HFF-Myc (cell line): ENCODE data around the gene BPIFB4.
"Not testable (repeated sequence)": the region's sequence is repeated elsewhere in the genome, so short reads cannot be mapped to it uniquely, and the experiment has no call there.

Experiments used
- DNase-seq: peaks from one replicate; pipeline ENCODE4 v3.0.0-alpha.2; 2011; ENCODE audit warnings: low read depth; ENCODE audit errors: extremely low read depth
- H3K4me3 ChIP-seq: replicated peaks from 2 replicates; pipeline ENCODE4 v1.5.1; 2011; ENCODE audit warnings: low read depth, mild to moderate bottlenecking, control low read depth, low read length
- CTCF ChIP-seq: IDR thresholded peaks from 2 replicates; pipeline ENCODE4 v1.5.1; 2012; ENCODE audit warnings: mild to moderate bottlenecking, low read depth, low read length, control low read depth; ENCODE audit errors: missing control alignments

The BPIFB4 gene

GRCh38 chr20:33103556-33103955 is 24.1 kb downstream of the BPIFB4 start:
- no peak for DNase-seq
- TF ChIP-seq CTCF: no peak

GRCh38 chr20:33104336-33104735 is 24.9 kb downstream of the BPIFB4 start:
- no peak overlapping the region for H3K4me3 ChIP-seq
- no peak for TF ChIP-seq CTCF
- DNase-seq: no peak

More at GRCh38 chr20:33103556-33103955, 24.1 kb downstream of the BPIFB4 start:
- no peak overlapping the region for H3K4me3 ChIP-seq

GRCh38 chr20:33105316-33105924 is 26.0 kb downstream of the BPIFB4 start:
- TF ChIP-seq CTCF: no peak
- no peak overlapping the region for H3K4me3 ChIP-seq
- DNase-seq: no peak

- not testable (repeated sequence) for H3K4me3 ChIP-seq, DNase-seq
Observed at GRCh38 chr20:33106058-33106620, 26.7 kb downstream of the BPIFB4 start.

GRCh38 chr20:33108661-33109060 is 29.2 kb downstream of the BPIFB4 start:
- H3K4me3 ChIP-seq: no peak overlapping the region
- DNase-seq: no peak
- TF ChIP-seq CTCF: no peak

GRCh38 chr20:33110147-33110825 is 30.8 kb downstream of the BPIFB4 start:
- H3K4me3 ChIP-seq: no peak overlapping the region
- no peak for DNase-seq
- no peak for TF ChIP-seq CTCF

- no peak overlapping the region for H3K4me3 ChIP-seq
- no peak for TF ChIP-seq CTCF
- DNase-seq: no peak
Observed at GRCh38 chr20:33111306-33111705, 31.9 kb downstream of the BPIFB4 start.
